ENCODE data around the gene COG5. TPM values are rescaled to one million over a fixed set of nuclear protein-coding genes. Genes with fewer than 3 reads are reported as not detected.

Gene COG5
- total RNA-seq, 1 donor from 2014 or later, result 55.7 TPM

GRCh38 chr7:107372298-107372697 is 191.4 kb downstream of the COG5 start:
- DNase-seq (ENCODE audit: low spot score) (no peak), ATAC-seq (no peak)
- intact Hi-C loops (cut with DNase I), result no loop called here

DNA sequence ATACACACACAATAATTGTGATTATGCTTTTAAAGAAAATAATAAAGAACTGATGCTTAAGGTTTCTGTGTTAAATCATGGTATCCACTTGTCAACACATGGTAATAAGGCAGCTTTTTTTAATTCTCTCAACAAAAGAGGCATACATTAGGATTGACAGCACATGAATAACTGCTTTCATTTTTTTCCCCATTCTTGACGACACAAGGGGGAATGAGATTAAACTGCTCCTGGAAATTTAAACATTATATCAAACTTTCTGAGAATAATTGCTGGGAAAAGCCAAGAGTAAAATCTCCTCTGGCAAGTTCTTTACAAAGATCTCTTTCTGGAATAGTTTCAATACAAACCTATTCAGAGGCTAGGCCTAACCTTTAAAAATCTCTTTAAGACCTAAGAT is 192.9 kb downstream of the COG5 start:
- ATAC-seq (no peak), DNase-seq (ENCODE audit: low spot score) (no peak)
- intact Hi-C loops (cut with DNase I), result no loop called here

GRCh38 chr7:107364787-107365186 is 198.9 kb downstream of the COG5 start:
- no peak for ATAC-seq
- intact Hi-C loops (cut with DNase I), result no loop called here

GRCh38 chr7:107359520-107360316 is 204.0 kb downstream of the COG5 start:
- intact Hi-C loops (cut with DNase I), result no loop called here
- DNase-seq (ENCODE audit: low spot score), result no peak
- no peak for ATAC-seq

More at GRCh38 chr7:107364787-107365186, 198.9 kb downstream of the COG5 start:
- no peak for DNase-seq (ENCODE audit: low spot score)

GRCh38 chr7:107355616-107356015 is 208.1 kb downstream of the COG5 start:
- intact Hi-C loops (cut with DNase I), result no loop called here
- no peak for ATAC-seq
- no peak for DNase-seq (ENCODE audit: low spot score)

DNA sequence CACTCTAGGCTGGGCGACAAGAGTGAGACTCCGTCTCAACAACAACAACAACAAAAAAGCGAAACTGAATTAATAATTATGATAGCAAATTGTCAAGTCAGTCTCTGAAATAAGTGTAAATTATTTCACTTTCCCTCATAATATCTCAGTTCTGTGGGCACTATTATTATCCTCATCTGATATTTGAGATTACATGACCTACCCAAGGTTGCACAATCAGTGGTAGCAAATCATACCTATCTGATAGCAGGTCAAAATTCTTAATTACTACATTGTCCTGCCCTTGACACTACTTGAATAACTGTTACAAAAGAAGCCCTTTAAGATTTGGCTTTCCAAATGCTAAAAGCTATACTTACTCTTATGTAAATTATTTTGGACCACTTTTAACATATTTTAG is 209.1 kb downstream of the COG5 start:
- ATAC-seq (no peak), DNase-seq (ENCODE audit: low spot score) (no peak)
- intact Hi-C loops (cut with DNase I), result no loop called here

GRCh38 chr7:107353701-107354100 is 210.0 kb downstream of the COG5 start:
- DNase-seq (ENCODE audit: low spot score) (no peak), ATAC-seq (no peak)
- intact Hi-C loops (cut with DNase I), result no loop called here

- no peak for ATAC-seq
- intact Hi-C loops (cut with DNase I), result no loop called here
- no peak for DNase-seq (ENCODE audit: low spot score)
These were observed 217.8 kb downstream of the COG5 start for GRCh38 chr7:107345898-107346297.

- intact Hi-C loops (cut with DNase I), result no loop called here
- no peak for ATAC-seq
- no peak for DNase-seq (ENCODE audit: low spot score)
These were observed 218.9 kb downstream of the COG5 start for GRCh38 chr7:107344799-107345198.

- ATAC-seq (no peak), DNase-seq (ENCODE audit: low spot score) (no peak)
- intact Hi-C loops (cut with DNase I), result no loop called here
These were observed 219.4 kb downstream of the COG5 start for GRCh38 chr7:107344286-107344685.

DNA sequence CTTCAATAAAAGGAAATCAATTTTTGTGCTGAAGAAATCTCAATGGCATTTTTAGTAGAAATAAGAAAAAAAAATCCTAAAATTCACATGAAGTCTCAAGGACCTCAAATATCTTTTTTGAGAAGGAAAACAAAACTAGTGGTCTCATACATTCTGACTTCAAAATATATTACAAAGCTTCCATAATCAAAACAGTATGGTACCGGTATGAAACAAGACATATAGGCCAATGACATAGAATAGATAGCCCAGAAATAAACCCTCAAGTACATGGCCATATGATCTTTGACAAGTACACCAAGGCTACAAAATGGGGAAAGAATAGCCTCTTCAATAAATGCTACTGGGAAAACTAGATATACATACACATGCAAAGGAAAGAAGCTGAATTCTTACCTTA is 225.6 kb downstream of the COG5 start:
- no peak for DNase-seq (ENCODE audit: low spot score)
- no peak for ATAC-seq
- intact Hi-C loops (cut with DNase I), result no loop called here

DNA sequence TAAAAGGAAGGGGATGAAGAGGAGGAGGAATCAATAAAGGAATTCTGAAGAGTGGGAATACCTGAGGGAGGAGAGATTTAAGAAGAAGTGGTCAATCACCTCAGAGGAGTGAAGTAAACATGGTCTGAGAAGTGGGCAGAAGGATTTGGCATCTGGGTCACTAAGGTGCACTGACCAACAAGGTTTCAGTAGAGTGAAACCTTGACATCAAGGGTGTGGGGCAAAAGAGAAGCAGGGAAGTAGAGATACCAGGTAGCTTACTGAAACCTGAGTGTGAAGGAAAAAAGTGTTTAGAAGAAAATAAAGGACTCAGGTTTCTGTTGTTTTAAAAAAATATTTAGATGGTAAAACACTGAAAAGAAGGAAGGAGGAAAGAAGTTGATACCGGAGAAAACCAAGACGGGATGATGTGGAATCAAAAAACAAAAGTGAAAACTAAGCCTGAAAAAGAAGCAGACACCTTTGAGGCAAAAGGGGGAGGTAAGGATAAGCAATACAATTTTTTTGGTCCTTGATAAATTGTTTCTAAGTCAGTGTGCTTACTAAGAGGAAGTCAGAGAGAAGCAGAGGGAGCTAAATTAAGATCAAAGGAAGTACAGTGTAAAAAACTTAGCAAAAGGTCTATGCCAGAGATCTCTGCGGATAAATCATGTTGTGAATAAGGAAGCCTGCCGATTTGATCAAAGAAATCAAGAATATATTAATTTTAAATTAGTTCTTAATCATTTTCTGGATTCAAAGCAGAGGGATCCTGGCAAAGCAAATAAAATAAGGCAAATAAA is 231.0 kb downstream of the COG5 start:
- intact Hi-C loops (cut with DNase I), result no loop called here
- DNase-seq (ENCODE audit: low spot score) (no peak), ATAC-seq (no peak)

DNA sequence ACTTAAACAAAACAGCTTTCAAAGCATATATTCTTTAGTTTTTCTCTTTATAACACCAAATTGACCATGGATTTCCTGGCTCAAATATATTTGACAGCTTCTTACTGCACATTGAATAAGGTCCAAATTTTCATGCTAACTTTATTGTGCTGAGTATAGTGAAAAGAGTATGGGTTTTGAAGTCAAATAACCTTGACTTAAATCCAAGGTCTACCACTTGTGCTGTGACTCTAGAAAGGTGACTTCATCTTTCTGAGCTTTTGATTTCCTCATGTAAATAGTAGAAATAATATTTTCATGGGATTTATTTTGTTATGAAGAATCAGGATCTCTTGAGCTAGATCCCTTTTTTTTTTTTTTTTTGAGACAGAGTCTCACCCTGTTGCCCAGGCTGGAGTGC is 233.2 kb downstream of the COG5 start:
- intact Hi-C loops (cut with DNase I), result no loop called here
- no peak for DNase-seq (ENCODE audit: low spot score)
- no peak for ATAC-seq

DNA sequence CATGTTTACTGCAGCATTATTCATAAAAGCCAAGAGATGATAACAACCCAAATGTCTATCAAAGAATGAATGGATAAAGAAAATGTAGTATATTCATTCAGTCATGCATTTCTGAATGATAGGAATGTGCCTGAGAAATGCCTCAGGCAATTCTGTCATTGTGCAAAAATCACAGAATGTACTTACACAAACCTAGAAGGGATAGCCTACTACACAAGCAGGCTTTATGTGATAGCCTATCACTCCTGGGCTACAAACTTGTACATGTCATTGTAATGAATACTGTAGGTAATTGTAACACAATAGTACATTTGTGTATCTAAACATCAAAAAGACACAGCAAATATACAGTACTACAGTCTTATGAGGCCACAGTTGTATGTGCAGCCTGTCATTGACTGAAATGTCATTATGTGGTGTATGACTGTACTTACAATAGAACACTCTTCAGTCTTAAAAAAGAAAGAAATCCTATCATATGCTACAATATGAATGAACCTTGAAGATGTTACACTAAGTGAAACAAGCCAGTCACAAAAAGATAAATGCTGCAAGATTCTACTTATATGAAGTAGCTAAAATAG is 235.6 kb downstream of the COG5 start:
- DNase-seq (ENCODE audit: low spot score) (no peak), ATAC-seq (no peak)
- intact Hi-C loops (cut with DNase I), result no loop called here

DNA sequence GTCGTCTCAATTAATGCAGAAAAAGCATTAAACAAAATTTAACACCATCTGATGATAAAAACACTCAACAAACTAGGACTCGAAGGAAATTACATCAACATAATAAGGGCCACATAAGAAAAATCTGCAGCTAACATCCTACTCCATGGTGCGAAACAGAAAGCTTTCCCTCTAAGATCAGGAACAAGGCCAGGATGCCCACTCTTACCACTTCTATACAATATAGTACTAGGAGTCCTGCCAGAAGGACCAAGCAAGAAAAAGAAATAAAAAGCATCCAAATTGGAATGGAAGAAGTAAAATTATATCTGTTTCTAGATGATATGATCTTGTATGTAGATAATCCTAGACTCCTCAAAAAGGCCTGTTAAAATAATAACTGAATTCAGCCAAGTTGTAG is 237.7 kb downstream of the COG5 start:
- intact Hi-C loops (cut with DNase I), result no loop called here
- DNase-seq (ENCODE audit: low spot score) (no peak), ATAC-seq (no peak)

DNA sequence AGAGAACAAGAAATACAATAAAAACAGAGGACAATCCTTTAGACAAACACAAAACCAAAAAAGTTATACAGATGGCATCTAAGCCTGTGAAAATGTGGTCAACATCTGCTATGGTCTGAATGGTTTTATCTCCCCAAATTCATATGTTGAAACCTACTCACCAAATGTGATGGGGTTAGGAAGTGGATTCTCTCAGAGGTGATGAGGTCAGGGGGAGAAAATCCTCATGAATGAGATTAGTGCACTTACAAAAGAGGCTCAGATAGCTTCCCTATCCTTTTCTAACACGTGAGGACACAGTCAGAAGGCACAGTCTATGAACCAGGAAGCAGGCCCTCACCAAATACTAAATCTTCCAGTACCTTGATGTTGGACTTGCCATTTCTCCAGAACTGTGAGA is 241.7 kb downstream of the COG5 start:
- ATAC-seq (no peak), DNase-seq (ENCODE audit: low spot score) (no peak)
- intact Hi-C loops (cut with DNase I), result no loop called here

DNA sequence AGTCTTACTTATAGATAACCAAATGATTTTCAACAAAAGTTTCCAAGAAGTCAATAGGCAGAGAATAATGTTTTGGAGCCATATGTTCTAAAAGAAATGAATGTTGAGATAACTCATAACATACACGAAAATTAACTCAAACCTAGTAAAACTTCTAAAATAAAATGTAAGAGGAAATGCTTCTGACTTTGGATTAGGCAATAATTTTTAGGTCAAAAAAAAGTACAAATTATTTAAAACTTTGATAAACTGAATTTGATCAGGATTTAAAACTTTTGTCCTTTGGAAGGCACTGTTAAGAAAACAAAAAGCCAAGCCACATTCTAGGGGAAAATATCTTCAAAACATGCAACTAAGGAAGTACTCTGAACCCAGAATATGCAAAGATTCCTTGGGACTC is 242.1 kb downstream of the COG5 start:
- DNase-seq (ENCODE audit: low spot score) (no peak), ATAC-seq (no peak)
- intact Hi-C loops (cut with DNase I), result no loop called here

DNA sequence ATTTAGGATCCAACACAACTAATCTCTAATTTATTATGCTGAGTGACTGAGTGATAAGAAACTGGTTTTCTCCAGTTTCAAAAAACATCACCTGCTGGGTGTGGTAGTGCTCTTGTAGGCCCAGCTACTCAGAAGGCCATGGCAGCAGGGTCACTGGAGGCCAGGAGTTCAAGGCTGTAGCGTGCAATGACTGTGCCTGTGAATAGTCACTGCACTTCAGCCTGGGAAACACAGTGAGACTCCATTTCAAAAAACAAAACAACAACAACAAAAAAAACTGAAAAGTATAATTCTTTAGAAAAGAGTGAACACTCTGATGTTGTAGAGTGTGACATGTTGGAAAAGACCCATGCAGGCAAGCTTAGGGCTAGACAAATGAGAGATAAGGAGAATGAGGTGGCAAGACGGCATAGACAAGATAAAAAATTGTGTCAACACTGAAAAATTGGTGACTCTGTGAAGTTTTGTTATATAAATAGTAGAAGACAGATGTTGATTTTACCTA is 243.9 kb downstream of the COG5 start:
- intact Hi-C loops (cut with DNase I), result no loop called here
- DNase-seq (ENCODE audit: low spot score) (no peak), ATAC-seq (no peak)

DNA sequence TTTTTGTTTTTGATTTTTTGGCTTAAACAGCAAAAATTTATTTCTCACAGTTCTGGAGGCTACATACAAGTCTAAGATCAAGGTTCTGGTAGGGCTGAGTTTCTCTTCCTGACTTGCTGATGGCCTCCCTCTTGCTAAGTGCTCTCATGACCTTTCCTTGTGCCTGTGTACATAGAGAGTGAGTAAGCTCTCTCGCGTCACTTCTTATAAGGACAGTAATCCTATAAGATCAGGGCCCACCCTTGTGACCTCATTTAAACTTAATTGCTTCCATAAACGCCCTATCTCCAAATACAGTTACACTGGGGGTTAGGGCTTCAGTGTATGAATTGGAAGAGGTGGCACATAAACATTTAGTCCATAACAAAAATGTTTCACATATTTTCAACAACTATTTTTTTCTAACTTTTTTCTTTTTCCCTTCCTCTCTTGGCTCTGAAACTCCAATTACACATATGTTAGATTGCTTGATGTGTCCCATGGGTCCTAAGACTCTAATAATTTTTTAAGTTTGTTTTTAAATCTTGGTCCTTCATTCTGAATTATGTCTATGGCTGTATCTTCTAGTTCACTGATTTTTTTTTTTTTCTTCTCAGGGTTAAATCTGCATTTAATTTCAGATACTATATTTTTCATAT is 245.1 kb downstream of the COG5 start:
- ATAC-seq (no peak), DNase-seq (ENCODE audit: low spot score) (no peak)
- intact Hi-C loops (cut with DNase I), result no loop called here
